H1 (cell line): Measurements from ENCODE around the gene CFAP58. TPM values are rescaled to one million over a fixed set of nuclear protein-coding genes. Genes with fewer than 3 reads are reported as not detected.

Experiments
- CHD7 ChIP-seq: fragments of 300-600 bp; sonication (generic); IDR thresholded peaks from 2 replicates; pipeline ENCODE4 v1.7.1; 2012; ENCODE audit warnings: low read length, moderate library complexity, mild to moderate bottlenecking, inconsistent platforms; ENCODE audit not compliant: insufficient replicate concordance
- polyA plus RNA-seq, 7 experiments: library from polyadenylated mRNA; depleted of rRNA in 3 of 7; stranded (reverse) in 5 of 7; unstranded in 2 of 7; fragments of >200 nt in 5 of 7; fragments of 200-250 nt in 2 of 7; gene quantifications; 1 replicate in 5 of 7; 2 replicates in 1 of 7; 4 replicates in 1 of 7; pipeline versions ENCODE4 v1.2.1 to v1.2.3, GENCODE V29; 2011 to 2013; ENCODE audit warnings: missing spikeins in 2 of 7, mixed read lengths in 2 of 7
- total RNA-seq: library from RNA; stranded (reverse); fragmentation: NEBNext Ultra II Directional; extraction: Animal tissue kit (Norgen Biotek cat#: 25700); gene quantifications from 2 replicates; pipeline ENCODE4 v1.2.1, GENCODE V29; 2021

Gene CFAP58
- total and polyA plus RNA-seq, 2 of the 8 experiments (the other 6 are each of a cell fraction or from before 2014, with no cell fraction given), result 0.32 to 0.71 TPM

GRCh38 chr10:104326991-104327610 is 26.5 kb upstream of the CFAP58 start (continued):
- no peak for TF ChIP-seq CHD7
